GM18526 (cell line): ENCODE data around the gene DUT.

Source experiments
- POLR2A ChIP-seq: IDR thresholded peaks from 3 replicates; pipeline ENCODE4 v1.6.1; 2011; ENCODE audit not compliant: insufficient read length; ENCODE audit errors: extremely low read depth

Gene DUT

DNA sequence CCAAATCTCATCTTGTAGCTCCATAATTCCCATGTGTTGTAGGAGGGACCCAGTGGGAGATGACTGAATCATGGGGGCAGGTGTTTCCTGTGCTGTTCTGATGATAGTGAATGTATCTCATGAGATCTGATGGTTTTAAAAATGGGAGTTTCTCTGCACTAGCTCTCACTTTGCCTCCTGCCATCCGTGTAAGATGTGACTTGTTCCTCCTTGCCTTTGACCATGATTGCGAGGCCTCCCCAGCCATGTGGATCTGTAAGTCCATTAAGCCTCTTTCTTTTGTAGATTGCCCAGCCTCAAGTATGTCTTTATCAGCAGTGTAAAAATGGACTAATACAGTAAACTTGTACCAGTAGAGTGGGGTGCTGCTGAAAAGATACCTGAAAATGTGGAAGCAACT is 44.5 kb downstream of the DUT start:
- TF ChIP-seq POLR2A = no peak

DNA sequence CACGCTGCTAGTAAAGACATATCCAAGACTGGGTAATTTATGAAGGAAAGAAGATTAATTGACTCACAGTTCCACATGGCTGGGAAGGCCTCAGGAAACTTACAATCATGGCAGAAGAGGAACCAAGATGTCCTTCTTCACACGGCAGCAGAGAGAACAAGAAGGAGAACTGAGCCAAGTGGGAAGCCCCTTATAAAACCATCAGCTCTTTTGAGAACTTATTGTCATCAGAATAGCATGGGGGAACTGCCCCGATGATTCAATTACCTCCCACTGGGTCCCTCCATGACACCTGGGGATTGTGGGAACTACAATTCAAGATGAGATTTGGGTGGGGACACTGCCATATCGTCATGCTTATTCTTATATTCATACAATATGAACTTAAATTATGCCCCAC is 49.0 kb downstream of the DUT start:
- no peak for TF ChIP-seq POLR2A

DNA sequence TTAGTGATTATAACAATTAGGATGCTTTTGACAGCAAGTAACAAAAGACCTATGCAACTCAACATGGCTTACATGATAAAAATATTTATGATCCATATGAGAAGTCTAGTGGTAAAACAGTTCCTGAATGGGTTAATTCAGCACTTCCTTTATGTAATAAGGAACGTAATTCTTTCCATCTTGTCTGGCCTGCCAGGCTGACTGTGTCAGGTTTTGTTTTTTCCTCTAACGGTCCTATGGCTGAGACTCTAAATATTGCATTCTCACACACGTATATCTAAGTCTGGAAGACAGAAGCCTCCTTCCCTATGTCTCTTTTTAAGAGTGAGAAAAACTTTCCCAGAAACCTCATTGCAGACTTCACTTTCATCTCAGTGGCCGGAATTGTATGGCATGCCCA is 50.6 kb downstream of the DUT start:
- TF ChIP-seq POLR2A = no peak

DNA sequence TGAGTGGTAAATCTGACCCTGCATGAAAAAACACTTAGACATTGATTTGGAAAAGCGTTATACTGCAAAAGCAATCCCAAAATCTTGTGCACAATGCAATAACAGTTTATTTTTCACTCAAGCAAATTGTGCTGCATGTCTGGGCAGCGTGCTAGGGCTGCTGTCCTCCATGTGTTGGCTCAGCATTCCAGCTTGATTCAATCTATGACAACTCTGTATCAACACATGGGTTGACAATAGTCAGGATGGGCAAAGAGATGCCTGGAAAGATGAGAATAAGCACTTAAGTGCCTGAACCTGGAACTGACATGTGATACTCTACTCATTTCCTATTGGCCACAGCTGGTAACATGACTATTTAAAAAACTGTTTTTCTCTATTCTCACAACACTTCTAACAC is 51.8 kb downstream of the DUT start:
- no peak for TF ChIP-seq POLR2A

DNA sequence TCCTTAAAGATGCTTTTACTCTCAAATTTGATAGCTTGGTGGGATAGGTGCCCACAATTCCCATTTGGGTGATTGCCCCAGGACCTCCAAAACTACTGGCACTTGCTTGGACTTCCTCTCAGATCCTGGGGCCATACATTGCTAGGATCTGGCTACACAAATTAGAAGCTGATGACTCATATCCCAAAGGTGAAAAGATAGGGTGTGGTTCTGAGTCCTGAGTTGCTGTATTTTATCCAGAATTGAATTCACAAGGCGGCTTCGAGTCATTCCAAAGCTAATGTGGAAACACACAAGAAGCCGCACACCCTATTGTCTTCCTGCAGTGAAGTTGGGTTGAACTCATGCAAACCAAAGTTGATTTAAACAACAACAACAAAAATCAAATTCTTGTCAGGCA is 53.4 kb downstream of the DUT start:
- TF ChIP-seq POLR2A = no peak

DNA sequence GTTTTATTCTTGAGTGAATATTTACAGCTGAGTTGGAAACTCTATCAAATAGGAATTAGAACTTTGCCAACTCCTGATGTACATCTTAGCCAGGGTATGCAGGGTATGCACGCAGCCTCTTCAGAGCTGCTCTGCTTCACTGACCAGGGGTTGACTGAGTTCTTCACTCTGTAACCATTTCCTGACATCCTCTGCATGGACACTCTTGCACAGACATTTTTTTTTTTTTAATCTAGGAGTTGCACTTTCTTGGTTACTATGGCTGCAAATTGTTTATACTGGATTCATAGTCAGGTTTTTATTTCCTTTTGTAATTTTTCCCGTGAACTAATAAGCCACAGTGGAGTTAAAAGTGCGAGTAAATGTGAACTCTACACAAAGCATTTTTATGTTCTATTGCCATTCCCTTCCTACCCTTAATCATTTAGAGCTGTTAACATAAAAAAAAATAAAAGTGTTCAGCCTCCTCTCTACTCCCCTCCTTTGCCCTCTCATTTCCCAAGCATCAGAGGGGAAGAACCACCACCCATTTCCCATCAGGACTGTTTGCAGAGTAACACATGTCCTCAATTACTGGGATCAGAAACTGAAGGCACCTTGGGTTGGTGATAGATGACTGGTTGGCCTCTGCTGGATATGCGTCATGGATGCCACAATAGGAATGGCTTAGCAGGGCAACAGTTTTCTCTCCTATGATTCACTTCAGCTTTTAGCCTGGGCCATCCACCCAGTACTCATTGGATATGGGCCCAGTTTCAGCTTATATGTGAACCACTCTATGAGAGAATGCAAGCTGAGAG is 54.0 kb downstream of the DUT start:
- no peak for TF ChIP-seq POLR2A

DNA sequence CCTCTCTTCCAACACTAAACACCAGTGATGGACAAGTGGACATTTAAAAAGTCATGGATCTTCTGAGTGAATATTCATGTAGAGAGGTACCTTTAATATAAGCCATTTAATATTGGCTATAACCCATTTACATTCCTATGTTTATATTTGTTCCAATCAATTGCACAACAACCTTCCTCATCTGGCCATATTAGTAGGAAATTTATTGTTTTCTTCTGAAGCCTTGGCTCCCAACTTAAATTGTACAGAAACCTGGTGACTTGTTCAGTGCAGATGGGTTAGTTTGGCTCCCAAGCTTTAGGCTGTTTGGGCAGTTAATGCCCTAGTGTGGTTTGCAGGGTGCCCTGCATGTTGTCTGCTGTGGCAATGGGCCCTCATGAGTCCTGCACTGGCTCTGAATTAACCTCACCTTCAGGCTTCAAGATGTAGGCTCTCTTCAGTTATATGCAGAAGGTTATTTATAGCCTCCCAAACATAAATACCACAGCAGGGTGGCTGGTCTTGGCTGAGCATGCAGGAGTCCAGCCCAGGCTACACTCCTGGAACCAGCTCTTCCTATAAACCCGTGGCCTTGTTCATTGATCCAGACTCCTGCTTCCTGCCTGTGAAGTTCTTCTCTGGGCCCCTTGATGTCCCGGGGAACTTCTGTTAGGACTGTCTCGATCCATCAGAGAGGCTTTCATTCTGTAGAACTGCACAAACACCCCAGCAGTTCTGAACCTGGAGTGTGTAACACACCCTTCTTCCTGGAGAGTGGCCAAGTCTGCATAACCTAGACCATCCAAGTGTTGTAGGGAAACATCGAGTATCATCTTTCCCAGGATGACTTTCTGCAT is 57.0 kb downstream of the DUT start:
- TF ChIP-seq POLR2A = no peak

DNA sequence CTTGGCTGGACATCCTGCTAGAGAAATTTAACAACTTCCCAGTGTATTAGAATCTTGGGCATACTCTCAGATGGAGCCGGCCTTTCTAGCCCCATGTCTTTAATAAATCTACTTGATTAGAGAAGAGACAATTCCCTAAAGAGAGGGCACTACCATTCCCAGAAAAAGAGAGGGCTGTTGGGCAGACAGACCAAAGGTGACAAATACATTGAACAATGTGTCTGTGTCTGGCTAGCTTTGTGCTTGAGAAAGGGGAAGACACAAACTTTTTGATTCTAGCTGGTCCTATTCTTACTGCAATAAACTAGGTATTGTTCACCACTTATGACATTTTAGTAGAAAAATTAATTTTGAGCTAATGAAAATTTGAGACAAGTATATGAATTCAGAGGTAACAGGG is 57.7 kb downstream of the DUT start:
- TF ChIP-seq POLR2A = no peak

DNA sequence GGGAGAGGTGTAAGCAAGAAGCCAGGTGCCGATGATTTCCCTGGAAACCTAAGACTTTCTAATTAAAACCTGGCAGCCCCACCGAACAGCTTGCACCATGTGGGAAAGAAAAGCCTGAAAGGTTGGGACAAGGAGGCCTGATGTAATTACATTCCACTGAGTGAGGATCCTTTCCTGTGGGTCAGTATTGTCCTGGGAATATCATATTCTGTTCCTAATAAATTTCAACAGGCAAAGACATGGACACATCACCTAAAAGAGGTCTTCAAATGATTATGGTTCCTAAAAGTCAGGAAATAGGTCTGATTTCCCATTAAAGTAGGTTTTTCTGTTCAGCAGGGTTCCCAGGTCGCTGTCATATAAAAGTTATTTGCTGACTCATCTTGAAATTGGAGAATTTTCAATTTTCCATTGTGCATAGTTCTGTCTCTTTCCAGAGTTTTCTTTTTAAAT is 58.5 kb downstream of the DUT start:
- no peak for TF ChIP-seq POLR2A

DNA sequence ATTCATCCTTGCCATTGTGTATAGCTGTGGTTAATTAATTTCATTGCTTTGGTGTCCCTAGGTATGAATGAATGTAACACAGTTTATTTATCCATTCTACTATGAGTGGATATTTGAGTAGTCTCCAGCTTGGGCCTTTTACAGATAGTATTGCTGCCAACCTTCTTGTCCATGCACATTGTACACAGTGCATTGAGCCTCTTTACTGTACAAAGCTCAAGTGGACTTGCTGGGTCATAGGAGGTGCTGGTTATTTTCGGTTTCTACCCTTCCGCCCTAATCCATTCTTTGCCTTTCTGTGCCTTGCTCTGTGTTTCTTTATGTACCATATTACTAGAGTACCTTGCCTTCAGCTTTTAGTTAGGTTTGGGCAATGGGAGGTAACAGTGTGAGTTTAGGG is 60.7 kb downstream of the DUT start:
- TF ChIP-seq POLR2A = no peak

DNA sequence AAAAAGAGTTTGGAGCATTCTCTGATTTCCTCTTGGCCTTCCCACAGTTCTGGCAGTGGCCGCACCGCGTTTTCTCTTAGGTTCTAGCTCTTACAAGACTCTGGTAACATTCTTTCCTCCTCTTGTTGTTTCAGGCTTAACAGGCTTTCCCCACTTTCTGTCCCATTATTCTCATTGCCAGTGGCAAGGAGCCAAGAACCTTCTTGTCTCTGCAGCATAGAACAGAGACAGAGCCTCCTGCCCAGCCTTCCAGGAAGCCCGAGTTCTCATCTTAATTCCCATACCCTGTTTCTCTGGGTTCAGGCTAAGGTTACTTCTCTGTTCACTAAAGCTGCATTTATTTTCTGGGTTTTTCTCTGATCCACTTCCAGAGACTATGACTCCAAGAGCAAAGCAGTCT is 61.1 kb downstream of the DUT start:
- TF ChIP-seq POLR2A = no peak
